Embryonic facial prominence (tissue), 1 donor: Measurements from ENCODE around the gene RPL11.
"Not testable (repeated sequence)": the region's sequence is repeated elsewhere in the genome, so short reads cannot be mapped to it uniquely, and the experiment has no call there.

ENCODE experiments used
- DNase-seq: peaks from one replicate; pipeline ENCODE4 v3.0.0-alpha.2; 2016; ENCODE audit errors: extremely low spot score

Gene RPL11

GRCh38 chr1:23732363-23733224 is 41.0 kb downstream of the RPL11 start:
- DNase-seq = no peak

GRCh38 chr1:23733281-23733680 is 41.7 kb downstream of the RPL11 start:
- not testable (repeated sequence) for DNase-seq

- DNase-seq = no peak
These were observed 45.0 kb downstream of the RPL11 start for GRCh38 chr1:23736437-23737134.

- no peak for DNase-seq
These were observed 50.0 kb downstream of the RPL11 start for GRCh38 chr1:23741609-23742008.

GRCh38 chr1:23742670-23743286 is 51.2 kb downstream of the RPL11 start:
- DNase-seq = no peak

- DNase-seq = peak; percentile 61
These were observed 51.9 kb downstream of the RPL11 start, which contains the start of gene ELOA for GRCh38 chr1:23743287-23744152. ELOA (plus strand) TSS chr1:23743471; CDS start chr1:23743504, 33 bp downstream.

GRCh38 chr1:23745515-23745914 is 53.9 kb downstream of the RPL11 start:
- no peak for DNase-seq
